Esophagus muscularis mucosa (tissue), 4 donors: ENCODE results near the gene MPST. TPM values are rescaled to one million over a fixed set of nuclear protein-coding genes. Genes with fewer than 3 reads are reported as not detected.

Experiments used
- DNase-seq: peaks from one replicate; pipeline ENCODE4 v3.0.0-alpha.2; 2017; ENCODE audit errors: extremely low spot score
- H3K27ac ChIP-seq, 4 donors: fragments of 200-600 bp; sonication (generic); replicated peaks in 1 of 4; 1 replicate in 3 of 4; 2 replicates in 1 of 4; pipeline ENCODE4 v1.5.1; 2016 to 2019; ENCODE audit warnings: mild to moderate bottlenecking in 1 of 4
- H3K27me3 ChIP-seq, 4 donors: fragments of 200-600 bp; sonication (generic); one replicate each; pipeline versions ENCODE4 v1.5.1 to v1.6.0; 2016 to 2019
- H3K36me3 ChIP-seq, 4 donors: fragments of 200-600 bp; sonication (generic); one replicate each; pipeline ENCODE4 v1.5.1; 2016 to 2019
- H3K4me1 ChIP-seq, 4 donors: fragments of 200-600 bp; sonication (generic); one replicate each; pipeline ENCODE4 v1.5.1; 2016 to 2019
- H3K4me3 ChIP-seq, 4 donors: fragments of 200-600 bp; sonication (generic); 1 replicate in 2 of 4; 2 replicates in 2 of 4; pipeline ENCODE4 v1.5.1; 2016 to 2019; ENCODE audit warnings: mild to moderate bottlenecking in 4 of 4, moderate library complexity in 1 of 4
- H3K9me3 ChIP-seq, 4 donors: fragments of 200-600 bp; sonication (generic); 1 replicate in 3 of 4; 2 replicates in 1 of 4; pipeline ENCODE4 v1.5.1; 2016 to 2019
- CTCF ChIP-seq, 3 experiments: fragments of 200-600 bp in 2 of 3; fragments of 450-650 bp in 1 of 3; sonication (generic) in 2 of 3; IDR thresholded peaks; one replicate each; pipeline ENCODE4 v1.5.1; 2017 to 2019; ENCODE audit warnings: antibody characterized with exemption in 3 of 3, mild to moderate bottlenecking in 2 of 3, moderate library complexity in 1 of 3
- EP300 ChIP-seq: sonication (generic); formaldehyde crosslinking; IDR thresholded peaks from one replicate; pipeline ENCODE4 v1.6.1; 2017; ENCODE audit warnings: antibody characterized with exemption
- POLR2A ChIP-seq: fragments of 450-650 bp; IDR thresholded peaks from one replicate; pipeline ENCODE4 v1.6.1; 2017; ENCODE audit warnings: antibody characterized with exemption, moderate library complexity, mild to moderate bottlenecking, low read depth
- POLR2AphosphoS5 ChIP-seq, 2 donors: sonication (generic); formaldehyde crosslinking; IDR thresholded peaks; one replicate each; pipeline ENCODE4 v1.6.1; 2017; ENCODE audit warnings: antibody characterized with exemption in 2 of 2
- WGBS: methylation state at CpG from one replicate; pipeline ENCODE4 v1.1.5; 2018; 5-methylcytosine and 5-hydroxymethylcytosine counted together
- intact Hi-C: fragments of 100-400 bp; cut with DNase I; formaldehyde crosslinking; loops from one replicate; pipeline ENCODE4 v1.15.1; 2023
- small RNA-seq, 3 donors: library from RNA; depleted of rRNA; stranded (forward); fragments of <200 nt; gene quantifications; one replicate each; pipeline ENCODE3, GENCODE V24; 2016
- total RNA-seq, 4 donors: library from RNA; depleted of rRNA; stranded (reverse); fragments of >200 nt; gene quantifications; one replicate each; pipeline versions ENCODE4 v1.1.0 to v1.2.1, GENCODE V29; 2016

The MPST gene
- total RNA-seq, 4 donors from 2014 or later, result 124 to 205 (median 169) TPM

- peaks cover 0 to 74% (median 6%) of the 10 kb centered on the region in 4 donors for H3K27me3 ChIP-seq
- H3K4me1 ChIP-seq, result no peaks in the 10 kb centered on the region
- intact Hi-C loops, result loop anchor here (10.0 kb wide), 1 partner anchor 130 kb away; no protein-coding TSS in a partner anchor
- H3K9me3 ChIP-seq, result no peaks in the 10 kb centered on the region
- H3K36me3 ChIP-seq, result no peaks in the 10 kb centered on the region
- H3K27ac ChIP-seq, result no peak overlapping the region
- DNase-seq, result no peak
- WGBS, result 58% methylated on average over 15 of the region's 17 CpGs
- H3K4me3 ChIP-seq, result no peak overlapping the region
- TF ChIP-seq POLR2A, result no peak
- TF ChIP-seq CTCF (IDR thresholded peaks at IDR 0.05), result no peak
- TF ChIP-seq POLR2AphosphoS5 (IDR thresholded peaks at IDR 0.05), result no peak
- no peak for TF ChIP-seq EP300
Measured at GRCh38 chr22:37075046-37075445, 55.5 kb downstream of the MPST start.

GRCh38 chr22:37075822-37076433 lies 56.4 kb downstream of the MPST start:
- DNase-seq, result no peak
- H3K36me3 ChIP-seq, result no peaks in the 10 kb centered on the region
- H3K27me3 ChIP-seq, result peaks cover 0 to 74% (median 0%) of the 10 kb centered on the region in 4 donors
- no peak overlapping the region for H3K4me3 ChIP-seq
- WGBS, result 78% methylated on average over 8 of the region's 9 CpGs
- no peaks in the 10 kb centered on the region for H3K9me3 ChIP-seq
- intact Hi-C loops, result loop anchor here (10.0 kb wide), 1 partner anchor 129 kb away; no protein-coding TSS in a partner anchor
- no peak overlapping the region for H3K27ac ChIP-seq
- TF ChIP-seq POLR2A (no peak), CTCF (IDR thresholded peaks at IDR 0.05) (no peak), POLR2AphosphoS5 (IDR thresholded peaks at IDR 0.05) (no peak), EP300 (no peak)
- H3K4me1 ChIP-seq, result no peaks in the 10 kb centered on the region

- Histone ChIP-seq H3K27ac (no peak overlapping the region), H3K27me3 (peaks cover 0 to 68% (median 0%) of the 10 kb centered on the region in 4 donors), H3K9me3 (no peaks in the 10 kb centered on the region), H3K4me1 (no peaks in the 10 kb centered on the region), H3K4me3 (no peak overlapping the region), H3K36me3 (no peaks in the 10 kb centered on the region)
- WGBS, result 27% methylated on average over 15 of the region's 15 CpGs
- DNase-seq, result no peak
- intact Hi-C loops, result loop anchor here (10.0 kb wide), 1 partner anchor 127 kb away; no protein-coding TSS in a partner anchor
- TF ChIP-seq POLR2A, result no peak
- no peak for TF ChIP-seq POLR2AphosphoS5 (IDR thresholded peaks at IDR 0.05)
- no peak for TF ChIP-seq EP300
- peak; percentile 62 to 92 (median 71) for TF ChIP-seq CTCF (IDR thresholded peaks at IDR 0.05)
Measured at GRCh38 chr22:37077802-37078448, 58.4 kb downstream of the MPST start.

DNA sequence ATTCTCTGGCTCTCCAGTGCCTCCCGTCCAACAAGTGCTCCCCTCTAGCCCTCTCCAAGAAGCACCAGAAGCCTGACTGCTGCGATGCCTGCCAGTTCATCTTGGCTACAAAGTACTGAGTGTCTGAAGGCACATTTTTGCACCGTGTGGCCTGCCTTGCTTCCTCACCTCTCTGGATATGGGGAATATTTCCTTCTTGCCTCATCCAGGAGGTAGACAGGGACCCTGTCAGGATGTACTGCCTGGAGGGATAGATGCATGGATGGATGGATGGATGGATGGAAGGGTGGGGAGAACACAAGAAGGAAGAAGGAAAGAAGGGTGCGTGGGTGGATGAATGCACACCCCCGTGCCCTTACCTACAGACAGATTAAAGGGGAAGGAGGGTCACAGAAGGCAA lies 59.6 kb downstream of the MPST start:
- no peaks in the 10 kb centered on the region for H3K4me1 ChIP-seq
- H3K27me3 ChIP-seq, result peaks cover 0 to 57% (median 0%) of the 10 kb centered on the region in 4 donors
- no peaks in the 10 kb centered on the region for H3K36me3 ChIP-seq
- intact Hi-C loops, result loop anchor here (10.0 kb wide), 1 partner anchor 126 kb away; no protein-coding TSS in a partner anchor
- H3K4me3 ChIP-seq, result no peak overlapping the region
- no peak for DNase-seq
- WGBS, result 44% methylated on average over 5 of the region's 5 CpGs
- no peaks in the 10 kb centered on the region for H3K9me3 ChIP-seq
- no peak overlapping the region for H3K27ac ChIP-seq
- TF ChIP-seq EP300, result no peak
- TF ChIP-seq POLR2A, result no peak
- TF ChIP-seq CTCF (IDR thresholded peaks at IDR 0.05), result no peak
- TF ChIP-seq POLR2AphosphoS5 (IDR thresholded peaks at IDR 0.05), result no peak

Small RNAs within 50 kb of the gene (small RNA-seq; reads per million reads assigned to genes)
- gene RF00019, result 0 reads per million in 3 donors

Other genes starting within 250 kb of the MPST start
- gene IFT27, start 243.6 kb upstream of the MPST start, total RNA-seq, result 10 to 100 TPM; 15.2 to 24.1 (median 17.0) TPM
- not detected for gene PVALB, start 202.7 kb upstream of the MPST start, total RNA-seq
- 10 to 100 TPM in 3 of 4 donors, 1 to 10 TPM in 1; 8.4 to 26.0 (median 14.2) TPM for gene NCF4, start 158.7 kb upstream of the MPST start, total RNA-seq
- 10 to 100 TPM in 1 of 4 donors, 1 to 10 TPM in 3; 4.6 to 19.4 (median 6.2) TPM for gene CSF2RB, start 106.1 kb upstream of the MPST start, total RNA-seq
- gene TST, start 295 bp upstream of the MPST start, total RNA-seq, result 10 to 100 TPM; 27.0 to 44.8 (median 38.6) TPM
- gene KCTD17, start 32.0 kb downstream of the MPST start, total RNA-seq, result 10 to 100 TPM; 17.9 to 35.8 (median 28.7) TPM
- not detected for gene TMPRSS6, start 90.0 kb downstream of the MPST start, total RNA-seq
- 1 to 10 TPM in 2 of 4 donors, under 1 TPM in 2; 0.19 to 2.9 (median 1.5) TPM for gene IL2RB, start 130.2 kb downstream of the MPST start, total RNA-seq
- gene C1QTNF6, start 168.5 kb downstream of the MPST start, total RNA-seq, result 1 to 10 TPM in 3 of 4 donors, under 1 TPM in 1; 0.83 to 2.9 (median 1.3) TPM
- not detected for gene SSTR3, start 192.7 kb downstream of the MPST start, total RNA-seq
- gene RAC2, start 224.5 kb downstream of the MPST start, total RNA-seq, result 10 to 100 TPM in 1 of 4 donors, 1 to 10 TPM in 3; 4.1 to 21.9 (median 7.2) TPM